Left renal cortex interstitium (tissue), 4 donors: Measurements from ENCODE around the gene SYT8. TPM values are rescaled to one million over a fixed set of nuclear protein-coding genes. Genes with fewer than 3 reads are reported as not detected.
"Not testable (repeated sequence)": the region's sequence is repeated elsewhere in the genome, so short reads cannot be mapped to it uniquely, and the experiment has no call there.

Experiments
- DNase-seq, 4 donors: peaks; one replicate each; pipeline ENCODE4 v3.0.0-alpha.2; 2013; ENCODE audit warnings: low read depth in 4 of 4, low spot score in 2 of 4, missing footprints in 1 of 4
- polyA plus RNA-seq, 4 donors: library from polyadenylated mRNA; unstranded; fragments of 120-200 nt; gene quantifications; one replicate each; pipeline ENCODE4 v1.2.1, GENCODE V29; 2013; ENCODE audit not compliant: insufficient read length in 4 of 4

Gene SYT8
- polyA plus RNA-seq, 4 donors: 0.14 to 1.0 (median 0.23) TPM

- no peak for DNase-seq
These were observed 46.9 kb downstream of the SYT8 start for GRCh38 chr11:1881442-1882264.

GRCh38 chr11:1882265-1883238 is 47.8 kb downstream of the SYT8 start:
- DNase-seq: peak in 1 of 4 donors; percentile 77

GRCh38 chr11:1883346-1884302 is 48.8 kb downstream of the SYT8 start:
- no peak for DNase-seq

GRCh38 chr11:1884303-1884700 is 49.5 kb downstream of the SYT8 start:
- DNase-seq: no peak

GRCh38 chr11:1886551-1886950 is 51.8 kb downstream of the SYT8 start:
- not testable (repeated sequence) for DNase-seq

Other genes starting within 250 kb of the SYT8 start
- gene KRTAP5-1, start 249.7 kb upstream of the SYT8 start, polyA plus RNA-seq: under 1 TPM in 2 of 4 donors, not detected in 2; 0.56 to 0.96 TPM
- gene KRTAP5-2, start 236.7 kb upstream of the SYT8 start, polyA plus RNA-seq: under 1 TPM in 1 of 4 donors, not detected in 3; 0.13 TPM
- gene KRTAP5-3, start 226.5 kb upstream of the SYT8 start, polyA plus RNA-seq: not detected
- not detected for gene KRTAP5-4, start 212.9 kb upstream of the SYT8 start, polyA plus RNA-seq
- gene KRTAP5-5, start 205.2 kb upstream of the SYT8 start, polyA plus RNA-seq: under 1 TPM in 1 of 4 donors, not detected in 3; 0.13 TPM
- under 1 TPM in 1 of 4 donors, not detected in 3; 0.31 TPM for gene KRTAP5-6, start 137.8 kb upstream of the SYT8 start, polyA plus RNA-seq
- under 1 TPM; 0.11 to 0.46 (median 0.32) TPM for gene IFITM10, start 84.4 kb upstream of the SYT8 start, polyA plus RNA-seq
- 100 to 1,000 TPM; 218 to 295 (median 242) TPM for gene CTSD, start 71.1 kb upstream of the SYT8 start, polyA plus RNA-seq
- gene TNNI2, start 4.0 kb downstream of the SYT8 start, polyA plus RNA-seq: 1 to 10 TPM in 2 of 4 donors, under 1 TPM in 2; 0.20 to 1.3 (median 0.77) TPM
- gene LSP1, start 18.1 kb downstream of the SYT8 start, polyA plus RNA-seq: 1 to 10 TPM; 4.6 to 7.8 (median 6.3) TPM
- under 1 TPM; 0.04 to 0.27 (median 0.19) TPM for gene PRR33, start 56.9 kb downstream of the SYT8 start, polyA plus RNA-seq
- gene TNNT3, start 84.7 kb downstream of the SYT8 start, polyA plus RNA-seq: 10 to 100 TPM in 2 of 4 donors, 1 to 10 TPM in 2; 5.0 to 10.8 (median 9.4) TPM
- gene MRPL23, start 112.3 kb downstream of the SYT8 start, polyA plus RNA-seq: 10 to 100 TPM; 50.7 to 78.2 (median 66.8) TPM
- gene H19, start 162.9 kb downstream of the SYT8 start, polyA plus RNA-seq: 1,000 to 10,000 TPM; 2,687 to 4,606 (median 3,329) TPM